ENCODE measurements around the gene RPN2. TPM values are rescaled to one million over a fixed set of nuclear protein-coding genes. Genes with fewer than 3 reads are reported as not detected.

The RPN2 gene
- total RNA-seq, 1 experiment from 2014 or later, result 220 TPM

- H3K4me3 ChIP-seq (replicated peaks in 1 of 2; ENCODE audit: low read depth in 1 of 2, low read length in 2 of 2), result no peak overlapping the region
- intact Hi-C loops (cut with micrococcal nuclease), result no loop called here
- ChIA-PET CTCF (no interaction called here), POLR2A (interaction anchor here (1.5 to 2.3 kb wide), 2 partner anchors 58 to 91 kb away, joined by 6 to 10 read pairs; partner anchors contain the start of gene SRC), RAD21 (ENCODE audit: low non-redundant PET in 1 of 2, low total read pairs in 2 of 2, uncharacterized antibody in 2 of 2, unreplicated experiment in 2 of 2) (no interaction called here)
- no peaks in the 10 kb centered on the region for H3K9me3 ChIP-seq (ENCODE audit: control insufficient read depth in 1 of 2, insufficient read depth in 1 of 2, low read depth in 1 of 2, low read length in 2 of 2)
- ATAC-seq (no peak), DNase-seq (ENCODE audit: low read depth, low spot score) (no peak)
- no peak overlapping the region for H2AFZ ChIP-seq (ENCODE audit: low read depth, low read length, poor library complexity, severe bottlenecking)
- H3K9me2 ChIP-seq (ENCODE audit: insufficient read depth), result no peaks in the 10 kb centered on the region
- H3K27me3 ChIP-seq (ENCODE audit: insufficient read depth, low read length), result no peaks in the 10 kb centered on the region
- H3K4me1 ChIP-seq (ENCODE audit: control insufficient read depth in 1 of 2, insufficient read depth in 2 of 2, low read length in 2 of 2), result peaks cover 7 to 29% of the 10 kb centered on the region in 2 experiments
- H3K79me2 ChIP-seq (ENCODE audit: insufficient read depth, low read length), result peaks cover 35% of the 10 kb centered on the region
- H3K27ac ChIP-seq (ENCODE audit: low read depth, low read length), result no peak overlapping the region
- BruUV-seq (replicated peaks), result no TSS peak
- H3K4me2 ChIP-seq (ENCODE audit: low read length), result peak overlapping the region; percentile 84
- H3K9ac ChIP-seq (ENCODE audit: low read length), result no peak overlapping the region
- TF ChIP-seq EZH2 (IDR thresholded peaks at IDR 0.05), result no peak
- no peak for TF ChIP-seq TCF7L2 (IDR thresholded peaks at IDR 0.05; ENCODE audit: borderline replicate concordance, extremely low read depth, insufficient read depth, insufficient read length)
- no peak for TF ChIP-seq RAD21 (IDR thresholded peaks at IDR 0.05; ENCODE audit: low read depth)
- TF ChIP-seq CTCF (IDR thresholded peaks at IDR 0.05 in 2 of 3, conservative IDR thresholded peaks at IDR 0.05 in 1 of 3; ENCODE audit: borderline replicate concordance in 1 of 3, insufficient read depth in 1 of 3, low read depth in 2 of 3, low read length in 2 of 3), result no peak
- no peak for TF ChIP-seq CBX3 (IDR thresholded peaks at IDR 0.05; ENCODE audit: low read depth)
- no peak for TF ChIP-seq ZBTB33 (IDR thresholded peaks at IDR 0.05; ENCODE audit: extremely low read depth, insufficient replicate concordance, low read length)
- TF ChIP-seq MAX (IDR thresholded peaks at IDR 0.05), result no peak
- TF ChIP-seq, protein P1, sequence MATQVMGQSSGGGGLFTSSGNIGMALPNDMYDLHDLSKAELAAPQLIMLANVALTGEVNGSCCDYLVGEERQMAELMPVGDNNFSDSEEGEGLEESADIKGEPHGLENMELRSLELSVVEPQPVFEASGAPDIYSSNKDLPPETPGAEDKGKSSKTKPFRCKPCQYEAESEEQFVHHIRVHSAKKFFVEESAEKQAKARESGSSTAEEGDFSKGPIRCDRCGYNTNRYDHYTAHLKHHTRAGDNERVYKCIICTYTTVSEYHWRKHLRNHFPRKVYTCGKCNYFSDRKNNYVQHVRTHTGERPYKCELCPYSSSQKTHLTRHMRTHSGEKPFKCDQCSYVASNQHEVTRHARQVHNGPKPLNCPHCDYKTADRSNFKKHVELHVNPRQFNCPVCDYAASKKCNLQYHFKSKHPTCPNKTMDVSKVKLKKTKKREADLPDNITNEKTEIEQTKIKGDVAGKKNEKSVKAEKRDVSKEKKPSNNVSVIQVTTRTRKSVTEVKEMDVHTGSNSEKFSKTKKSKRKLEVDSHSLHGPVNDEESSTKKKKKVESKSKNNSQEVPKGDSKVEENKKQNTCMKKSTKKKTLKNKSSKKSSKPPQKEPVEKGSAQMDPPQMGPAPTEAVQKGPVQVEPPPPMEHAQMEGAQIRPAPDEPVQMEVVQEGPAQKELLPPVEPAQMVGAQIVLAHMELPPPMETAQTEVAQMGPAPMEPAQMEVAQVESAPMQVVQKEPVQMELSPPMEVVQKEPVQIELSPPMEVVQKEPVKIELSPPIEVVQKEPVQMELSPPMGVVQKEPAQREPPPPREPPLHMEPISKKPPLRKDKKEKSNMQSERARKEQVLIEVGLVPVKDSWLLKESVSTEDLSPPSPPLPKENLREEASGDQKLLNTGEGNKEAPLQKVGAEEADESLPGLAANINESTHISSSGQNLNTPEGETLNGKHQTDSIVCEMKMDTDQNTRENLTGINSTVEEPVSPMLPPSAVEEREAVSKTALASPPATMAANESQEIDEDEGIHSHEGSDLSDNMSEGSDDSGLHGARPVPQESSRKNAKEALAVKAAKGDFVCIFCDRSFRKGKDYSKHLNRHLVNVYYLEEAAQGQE (IDR thresholded peaks at IDR 0.05; ENCODE audit: low read depth), result no peak
- TF ChIP-seq, protein P2, sequence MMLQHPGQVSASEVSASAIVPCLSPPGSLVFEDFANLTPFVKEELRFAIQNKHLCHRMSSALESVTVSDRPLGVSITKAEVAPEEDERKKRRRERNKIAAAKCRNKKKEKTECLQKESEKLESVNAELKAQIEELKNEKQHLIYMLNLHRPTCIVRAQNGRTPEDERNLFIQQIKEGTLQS (IDR thresholded peaks at IDR 0.05), result no peak
- no peak for TF ChIP-seq POLR2AphosphoS5 (IDR thresholded peaks at IDR 0.05; ENCODE audit: low read depth, low read length)
- no peak for TF ChIP-seq POLR2A (IDR thresholded peaks at IDR 0.05; ENCODE audit: borderline replicate concordance, extremely low read depth, insufficient read depth, insufficient read length)
- TF ChIP-seq EGR1 (IDR thresholded peaks at IDR 0.05; ENCODE audit: low read depth), result no peak
- no peak for TF ChIP-seq ZFX (IDR thresholded peaks at IDR 0.05)
- peaks cover 0 to 15% of the 10 kb centered on the region in 2 experiments; a peak in 2 of 4 replicates for H3K36me3 ChIP-seq (ENCODE audit: control insufficient read depth in 1 of 2, insufficient read depth in 2 of 2, low read length in 2 of 2)
- H4K20me1 ChIP-seq (ENCODE audit: insufficient read depth), result no peaks in the 10 kb centered on the region
These were observed 109.0 kb downstream of the RPN2 start for GRCh38 chr20:37288091-37288490.

Data from HCT116 (cell line).